Measurements from ENCODE around the gene RAB27A.

DNA sequence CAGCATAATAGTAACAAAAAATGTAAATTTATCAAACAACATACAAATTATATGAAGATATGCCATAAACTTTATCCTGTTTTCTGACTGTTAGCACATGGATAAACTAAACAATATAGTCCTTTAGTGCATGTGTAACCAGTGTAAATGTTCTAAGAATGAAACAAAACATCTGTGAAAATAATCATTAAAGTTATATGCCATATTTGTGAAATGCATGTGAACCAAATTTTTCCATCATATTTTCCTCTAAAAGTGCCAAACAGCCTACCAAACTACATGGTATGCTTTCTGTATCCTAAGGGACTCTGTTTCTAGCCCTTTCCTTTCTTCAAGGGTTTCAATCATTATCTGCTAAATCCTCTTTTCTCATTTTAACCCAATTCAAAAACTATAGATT lies 69.0 kb downstream of the RAB27A start:
- TF ChIP-seq, protein P1, sequence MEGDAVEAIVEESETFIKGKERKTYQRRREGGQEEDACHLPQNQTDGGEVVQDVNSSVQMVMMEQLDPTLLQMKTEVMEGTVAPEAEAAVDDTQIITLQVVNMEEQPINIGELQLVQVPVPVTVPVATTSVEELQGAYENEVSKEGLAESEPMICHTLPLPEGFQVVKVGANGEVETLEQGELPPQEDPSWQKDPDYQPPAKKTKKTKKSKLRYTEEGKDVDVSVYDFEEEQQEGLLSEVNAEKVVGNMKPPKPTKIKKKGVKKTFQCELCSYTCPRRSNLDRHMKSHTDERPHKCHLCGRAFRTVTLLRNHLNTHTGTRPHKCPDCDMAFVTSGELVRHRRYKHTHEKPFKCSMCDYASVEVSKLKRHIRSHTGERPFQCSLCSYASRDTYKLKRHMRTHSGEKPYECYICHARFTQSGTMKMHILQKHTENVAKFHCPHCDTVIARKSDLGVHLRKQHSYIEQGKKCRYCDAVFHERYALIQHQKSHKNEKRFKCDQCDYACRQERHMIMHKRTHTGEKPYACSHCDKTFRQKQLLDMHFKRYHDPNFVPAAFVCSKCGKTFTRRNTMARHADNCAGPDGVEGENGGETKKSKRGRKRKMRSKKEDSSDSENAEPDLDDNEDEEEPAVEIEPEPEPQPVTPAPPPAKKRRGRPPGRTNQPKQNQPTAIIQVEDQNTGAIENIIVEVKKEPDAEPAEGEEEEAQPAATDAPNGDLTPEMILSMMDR (conservative IDR thresholded peaks at IDR 0.05; ENCODE audit: low read depth, low read length): no peak
- TF ChIP-seq EZH2phosphoT487 (IDR thresholded peaks at IDR 0.05; ENCODE audit: borderline replicate concordance, low read length): no peak

Measured in PC-3 (cell line).